Measurements from ENCODE around the gene ZCCHC14. TPM values are rescaled to one million over a fixed set of nuclear protein-coding genes. Genes with fewer than 3 reads are reported as not detected.

The ZCCHC14 gene
- total RNA-seq, 1 experiment from 2014 or later: 37.8 TPM

DNA sequence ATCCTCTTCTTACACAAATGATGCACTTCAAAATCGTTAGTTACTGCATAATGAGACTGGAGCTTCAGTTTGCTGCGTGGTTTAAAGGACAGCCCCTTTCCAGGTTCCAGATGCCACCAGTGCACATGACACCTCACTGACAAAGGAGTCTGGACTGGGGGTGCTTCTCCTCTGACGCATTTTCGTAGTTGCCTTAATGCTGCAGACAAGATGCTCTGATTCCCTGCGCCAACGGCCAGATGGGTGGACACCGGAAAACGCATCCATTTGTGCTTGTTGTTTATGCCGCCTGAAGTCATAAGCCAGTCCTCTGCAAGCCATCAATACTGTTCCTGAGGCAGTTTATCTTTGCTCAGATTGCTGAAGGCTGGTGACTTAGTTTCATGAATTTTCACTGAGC, 125.3 kb downstream of the ZCCHC14 start:
- peaks cover 96% of the 10 kb centered on the region for H3K79me2 ChIP-seq (ENCODE audit: insufficient read depth, low read length)
- H3K36me3 ChIP-seq (ENCODE audit: control insufficient read depth in 1 of 2, insufficient read depth in 2 of 2, low read length in 2 of 2): peaks cover 3 to 6% of the 10 kb centered on the region in 2 experiments; a peak in 1 of 4 replicates
- H4K20me1 ChIP-seq (ENCODE audit: insufficient read depth): peaks cover 16% of the 10 kb centered on the region; the same call in 1 of the 2 replicates

More for the DNA sequence above, 125.3 kb downstream of the ZCCHC14 start:
- no peak overlapping the region for H3K4me2 ChIP-seq (ENCODE audit: low read length)
- H3K9ac ChIP-seq (ENCODE audit: low read length): no peak overlapping the region
- DNase-seq (ENCODE audit: low read depth, low spot score) (no peak), ATAC-seq (no peak)
- no peak overlapping the region for H2AFZ ChIP-seq (ENCODE audit: low read depth, low read length, poor library complexity, severe bottlenecking)
- peaks cover 0 to 7% of the 10 kb centered on the region in 2 experiments; a peak in 2 of 4 replicates for H3K4me1 ChIP-seq (ENCODE audit: control insufficient read depth in 1 of 2, insufficient read depth in 2 of 2, low read length in 2 of 2)
- ChIA-PET RAD21 (ENCODE audit: low non-redundant PET in 1 of 2, low total read pairs in 2 of 2, uncharacterized antibody in 2 of 2, unreplicated experiment in 2 of 2) (no interaction called here), POLR2A (no interaction called here), CTCF (no interaction called here)
- H3K9me2 ChIP-seq (ENCODE audit: insufficient read depth): no peaks in the 10 kb centered on the region
- no peak for TF ChIP-seq RAD21 (IDR thresholded peaks at IDR 0.05; ENCODE audit: low read depth)
- TF ChIP-seq EZH2phosphoT487 (IDR thresholded peaks at IDR 0.05; ENCODE audit: borderline replicate concordance): no peak
- TF ChIP-seq, protein P1, sequence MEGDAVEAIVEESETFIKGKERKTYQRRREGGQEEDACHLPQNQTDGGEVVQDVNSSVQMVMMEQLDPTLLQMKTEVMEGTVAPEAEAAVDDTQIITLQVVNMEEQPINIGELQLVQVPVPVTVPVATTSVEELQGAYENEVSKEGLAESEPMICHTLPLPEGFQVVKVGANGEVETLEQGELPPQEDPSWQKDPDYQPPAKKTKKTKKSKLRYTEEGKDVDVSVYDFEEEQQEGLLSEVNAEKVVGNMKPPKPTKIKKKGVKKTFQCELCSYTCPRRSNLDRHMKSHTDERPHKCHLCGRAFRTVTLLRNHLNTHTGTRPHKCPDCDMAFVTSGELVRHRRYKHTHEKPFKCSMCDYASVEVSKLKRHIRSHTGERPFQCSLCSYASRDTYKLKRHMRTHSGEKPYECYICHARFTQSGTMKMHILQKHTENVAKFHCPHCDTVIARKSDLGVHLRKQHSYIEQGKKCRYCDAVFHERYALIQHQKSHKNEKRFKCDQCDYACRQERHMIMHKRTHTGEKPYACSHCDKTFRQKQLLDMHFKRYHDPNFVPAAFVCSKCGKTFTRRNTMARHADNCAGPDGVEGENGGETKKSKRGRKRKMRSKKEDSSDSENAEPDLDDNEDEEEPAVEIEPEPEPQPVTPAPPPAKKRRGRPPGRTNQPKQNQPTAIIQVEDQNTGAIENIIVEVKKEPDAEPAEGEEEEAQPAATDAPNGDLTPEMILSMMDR (IDR thresholded peaks at IDR 0.05 in 2 of 3, conservative IDR thresholded peaks at IDR 0.05 in 1 of 3; ENCODE audit: borderline replicate concordance in 1 of 3, insufficient read depth in 1 of 3, low read depth in 2 of 3, low read length in 2 of 3): no peak
- TF ChIP-seq CEBPB (IDR thresholded peaks at IDR 0.05; ENCODE audit: low read depth): no peak
- TF ChIP-seq POLR2AphosphoS5 (IDR thresholded peaks at IDR 0.05; ENCODE audit: low read depth, low read length): no peak
- no peak for TF ChIP-seq ZFX (IDR thresholded peaks at IDR 0.05)
- no peak for TF ChIP-seq YY1 (IDR thresholded peaks at IDR 0.05; ENCODE audit: extremely low read depth, insufficient replicate concordance, low read depth, low read length)
- TF ChIP-seq SP1 (IDR thresholded peaks at IDR 0.05; ENCODE audit: low read depth): no peak
- TF ChIP-seq POLR2A (IDR thresholded peaks at IDR 0.05; ENCODE audit: borderline replicate concordance, extremely low read depth, insufficient read depth, insufficient read length): no peak
- TF ChIP-seq FOSL1 (IDR thresholded peaks at IDR 0.05; ENCODE audit: low read depth): no peak
- TF ChIP-seq ZNF274 (IDR thresholded peaks at IDR 0.05; ENCODE audit: low read depth, low read length): no peak
- no peak for TF ChIP-seq CBX3 (IDR thresholded peaks at IDR 0.05; ENCODE audit: low read depth)
- no peak for TF ChIP-seq ELF1 (IDR thresholded peaks at IDR 0.05; ENCODE audit: borderline replicate concordance, low read depth)
- TF ChIP-seq, protein P2, sequence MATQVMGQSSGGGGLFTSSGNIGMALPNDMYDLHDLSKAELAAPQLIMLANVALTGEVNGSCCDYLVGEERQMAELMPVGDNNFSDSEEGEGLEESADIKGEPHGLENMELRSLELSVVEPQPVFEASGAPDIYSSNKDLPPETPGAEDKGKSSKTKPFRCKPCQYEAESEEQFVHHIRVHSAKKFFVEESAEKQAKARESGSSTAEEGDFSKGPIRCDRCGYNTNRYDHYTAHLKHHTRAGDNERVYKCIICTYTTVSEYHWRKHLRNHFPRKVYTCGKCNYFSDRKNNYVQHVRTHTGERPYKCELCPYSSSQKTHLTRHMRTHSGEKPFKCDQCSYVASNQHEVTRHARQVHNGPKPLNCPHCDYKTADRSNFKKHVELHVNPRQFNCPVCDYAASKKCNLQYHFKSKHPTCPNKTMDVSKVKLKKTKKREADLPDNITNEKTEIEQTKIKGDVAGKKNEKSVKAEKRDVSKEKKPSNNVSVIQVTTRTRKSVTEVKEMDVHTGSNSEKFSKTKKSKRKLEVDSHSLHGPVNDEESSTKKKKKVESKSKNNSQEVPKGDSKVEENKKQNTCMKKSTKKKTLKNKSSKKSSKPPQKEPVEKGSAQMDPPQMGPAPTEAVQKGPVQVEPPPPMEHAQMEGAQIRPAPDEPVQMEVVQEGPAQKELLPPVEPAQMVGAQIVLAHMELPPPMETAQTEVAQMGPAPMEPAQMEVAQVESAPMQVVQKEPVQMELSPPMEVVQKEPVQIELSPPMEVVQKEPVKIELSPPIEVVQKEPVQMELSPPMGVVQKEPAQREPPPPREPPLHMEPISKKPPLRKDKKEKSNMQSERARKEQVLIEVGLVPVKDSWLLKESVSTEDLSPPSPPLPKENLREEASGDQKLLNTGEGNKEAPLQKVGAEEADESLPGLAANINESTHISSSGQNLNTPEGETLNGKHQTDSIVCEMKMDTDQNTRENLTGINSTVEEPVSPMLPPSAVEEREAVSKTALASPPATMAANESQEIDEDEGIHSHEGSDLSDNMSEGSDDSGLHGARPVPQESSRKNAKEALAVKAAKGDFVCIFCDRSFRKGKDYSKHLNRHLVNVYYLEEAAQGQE (IDR thresholded peaks at IDR 0.05; ENCODE audit: low read depth): no peak
- TF ChIP-seq SRF (IDR thresholded peaks at IDR 0.05; ENCODE audit: low read depth): no peak
- no peak for TF ChIP-seq EGR1 (IDR thresholded peaks at IDR 0.05; ENCODE audit: low read depth)
- TF ChIP-seq, protein P3, sequence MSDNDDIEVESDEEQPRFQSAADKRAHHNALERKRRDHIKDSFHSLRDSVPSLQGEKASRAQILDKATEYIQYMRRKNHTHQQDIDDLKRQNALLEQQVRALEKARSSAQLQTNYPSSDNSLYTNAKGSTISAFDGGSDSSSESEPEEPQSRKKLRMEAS (IDR thresholded peaks at IDR 0.05): no peak
- no peak overlapping the region for H3K27ac ChIP-seq (ENCODE audit: low read depth, low read length)
- intact Hi-C loops (cut with micrococcal nuclease): no loop called here
- no peaks in the 10 kb centered on the region for H3K9me3 ChIP-seq (ENCODE audit: control insufficient read depth in 1 of 2, insufficient read depth in 1 of 2, low read depth in 1 of 2, low read length in 2 of 2)
- BruUV-seq (replicated peaks): no TSS peak
- no peaks in the 10 kb centered on the region for H3K27me3 ChIP-seq (ENCODE audit: insufficient read depth, low read length)
- no peak overlapping the region for H3K4me3 ChIP-seq (replicated peaks in 1 of 2; ENCODE audit: low read depth in 1 of 2, low read length in 2 of 2)

All from HCT116 (cell line).